ENCODE measurements around the gene CD68.

DNA sequence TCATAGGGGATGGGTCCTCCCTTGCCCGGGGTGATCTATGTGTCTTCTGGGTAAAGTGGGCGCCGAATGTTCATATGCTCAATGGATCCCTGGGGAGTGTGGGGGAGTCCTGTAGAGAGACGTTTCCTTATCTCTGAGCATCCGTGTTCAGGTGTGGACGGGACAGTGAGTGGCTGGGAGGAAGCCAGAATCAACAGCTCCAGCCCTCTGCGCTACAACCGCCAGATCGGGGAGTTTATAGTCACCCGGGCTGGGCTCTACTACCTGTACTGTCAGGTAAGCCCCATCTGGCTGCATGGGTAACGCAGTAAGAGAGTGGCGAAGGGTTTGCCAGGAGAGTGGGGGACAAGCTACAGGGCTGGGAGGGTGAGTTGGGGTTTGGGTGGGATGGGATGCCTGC, 22.8 kb upstream of the CD68 start:
- no peak for TF ChIP-seq POLR2A (IDR thresholded peaks at IDR 0.05)
- TF ChIP-seq, protein P1, sequence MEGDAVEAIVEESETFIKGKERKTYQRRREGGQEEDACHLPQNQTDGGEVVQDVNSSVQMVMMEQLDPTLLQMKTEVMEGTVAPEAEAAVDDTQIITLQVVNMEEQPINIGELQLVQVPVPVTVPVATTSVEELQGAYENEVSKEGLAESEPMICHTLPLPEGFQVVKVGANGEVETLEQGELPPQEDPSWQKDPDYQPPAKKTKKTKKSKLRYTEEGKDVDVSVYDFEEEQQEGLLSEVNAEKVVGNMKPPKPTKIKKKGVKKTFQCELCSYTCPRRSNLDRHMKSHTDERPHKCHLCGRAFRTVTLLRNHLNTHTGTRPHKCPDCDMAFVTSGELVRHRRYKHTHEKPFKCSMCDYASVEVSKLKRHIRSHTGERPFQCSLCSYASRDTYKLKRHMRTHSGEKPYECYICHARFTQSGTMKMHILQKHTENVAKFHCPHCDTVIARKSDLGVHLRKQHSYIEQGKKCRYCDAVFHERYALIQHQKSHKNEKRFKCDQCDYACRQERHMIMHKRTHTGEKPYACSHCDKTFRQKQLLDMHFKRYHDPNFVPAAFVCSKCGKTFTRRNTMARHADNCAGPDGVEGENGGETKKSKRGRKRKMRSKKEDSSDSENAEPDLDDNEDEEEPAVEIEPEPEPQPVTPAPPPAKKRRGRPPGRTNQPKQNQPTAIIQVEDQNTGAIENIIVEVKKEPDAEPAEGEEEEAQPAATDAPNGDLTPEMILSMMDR (IDR thresholded peaks at IDR 0.05): no peak
